HepG2 (cell line): ENCODE data around the gene PLPP3. TPM values are rescaled to one million over a fixed set of nuclear protein-coding genes. Genes with fewer than 3 reads are reported as not detected.

Experiments
- DPF2 ChIP-seq: sonication (generic); formaldehyde crosslinking; IDR thresholded peaks from 2 replicates; pipeline ENCODE4 v1.4.0; 2020; ENCODE audit warnings: mild to moderate bottlenecking, low read depth, missing genetic modification reagents, borderline replicate concordance
- ERF ChIP-seq: IDR thresholded peaks from 2 replicates; pipeline ENCODE4 v1.6.1; 2018; ENCODE audit warnings: missing biosample characterization, missing genetic modification reagents
- ETV5 ChIP-seq: IDR thresholded peaks from 2 replicates; pipeline ENCODE4 v1.6.1; 2018; ENCODE audit warnings: missing biosample characterization, missing genetic modification reagents, inconsistent platforms, borderline replicate concordance
- FOXP1 ChIP-seq, 2 experiments: fragments of 450-650 bp in 1 of 2; IDR thresholded peaks; 2 replicates each; pipeline ENCODE4 v1.6.1; 2017 to 2018; ENCODE audit warnings: antibody characterized with exemption in 1 of 2
- KDM5B ChIP-seq: sonication (generic); formaldehyde crosslinking; IDR thresholded peaks from 2 replicates; pipeline ENCODE4 v1.4.0; 2020; ENCODE audit warnings: missing genetic modification reagents, mild to moderate bottlenecking, borderline replicate concordance
- KDM6A ChIP-seq: IDR thresholded peaks from 2 replicates; pipeline ENCODE4 v1.6.1; 2016; ENCODE audit warnings: low read depth
- KMT2B ChIP-seq: IDR thresholded peaks from 2 replicates; pipeline ENCODE4 v1.6.1; 2016; ENCODE audit warnings: missing genetic modification reagents, missing compliant biosample characterization
- MED1 ChIP-seq: sonication (generic); formaldehyde crosslinking; IDR thresholded peaks from 2 replicates; pipeline ENCODE4 v1.4.0; 2020; ENCODE audit warnings: missing genetic modification reagents
- NCOR1 ChIP-seq: fragments of 200-600 bp; sonication (generic); IDR thresholded peaks from 2 replicates; pipeline ENCODE4 v1.7.0; 2017; ENCODE audit warnings: antibody characterized with exemption, low read length, borderline replicate concordance
- PHF5A ChIP-seq: IDR thresholded peaks from one replicate; pipeline ENCODE4 v1.6.1; 2018; ENCODE audit warnings: low read depth, missing genetic modification reagents; ENCODE audit not compliant: unreplicated experiment
- PITX1 ChIP-seq: sonication (generic); formaldehyde crosslinking; IDR thresholded peaks from 2 replicates; pipeline ENCODE4 v1.5.1; 2020; ENCODE audit warnings: mild to moderate bottlenecking, missing genetic modification reagents
- PPARG ChIP-seq: conservative IDR thresholded peaks from 2 replicates; pipeline ENCODE4 v1.6.1; 2016; ENCODE audit warnings: missing biosample characterization, missing genetic modification reagents
- TEAD3 ChIP-seq: optimal IDR thresholded peaks from 2 replicates; pipeline ENCODE3; 2016; ENCODE audit warnings: borderline replicate concordance
- TRAFD1 ChIP-seq: sonication (generic); formaldehyde crosslinking; IDR thresholded peaks from 2 replicates; pipeline ENCODE4 v1.5.1; 2020; ENCODE audit warnings: missing genetic modification reagents, mild to moderate bottlenecking, borderline replicate concordance
- XRCC5 ChIP-seq: fragments of 200-400 bp; formaldehyde crosslinking; optimal IDR thresholded peaks from 2 replicates; pipeline ENCODE3; 2017; ENCODE audit warnings: mild to moderate bottlenecking, low read length
- ZBTB43 ChIP-seq: sonication (generic); formaldehyde crosslinking; conservative IDR thresholded peaks from 2 replicates; pipeline ENCODE4 v1.4.0; 2020; ENCODE audit warnings: missing genetic modification reagents
- ZNF121 ChIP-seq: sonication (generic); formaldehyde crosslinking; IDR thresholded peaks from 2 replicates; pipeline ENCODE4 v1.5.0; 2020; ENCODE audit warnings: mild to moderate bottlenecking, missing genetic modification reagents
- ZNF256 ChIP-seq: sonication (generic); formaldehyde crosslinking; conservative IDR thresholded peaks from 2 replicates; pipeline ENCODE4 v1.4.0; 2020; ENCODE audit warnings: missing genetic modification reagents
- ZNF331 ChIP-seq: sonication (generic); formaldehyde crosslinking; IDR thresholded peaks from 2 replicates; pipeline ENCODE4 v1.4.0; 2020; ENCODE audit warnings: missing genetic modification reagents
- ZNF44 ChIP-seq: sonication (generic); formaldehyde crosslinking; IDR thresholded peaks from 2 replicates; pipeline ENCODE4 v1.5.1; 2020; ENCODE audit warnings: mild to moderate bottlenecking, missing genetic modification reagents
- ZNF770 ChIP-seq: sonication (generic); formaldehyde crosslinking; IDR thresholded peaks from 2 replicates; pipeline ENCODE4 v1.5.0; 2020; ENCODE audit warnings: mild to moderate bottlenecking, missing genetic modification reagents
- ZNF777 ChIP-seq: sonication (generic); formaldehyde crosslinking; IDR thresholded peaks from 2 replicates; pipeline ENCODE4 v1.4.0; 2020; ENCODE audit warnings: missing genetic modification reagents
- ZNF792 ChIP-seq: IDR thresholded peaks from 2 replicates; pipeline ENCODE4 v1.6.1; 2016
- polyA plus RNA-seq, 8 experiments: library from polyadenylated mRNA; depleted of rRNA in 3 of 8; stranded (reverse) in 7 of 8; unstranded in 1 of 8; fragments of >200 nt; fragmentation: Illumina TruSeq in 4 of 8; extraction: Trizol in 4 of 8; gene quantifications; 2 replicates each; pipeline versions ENCODE4 v1.2.1 to v1.2.3, GENCODE V29; 2011 to 2016; ENCODE audit warnings: low read depth in 4 of 8, missing spikeins in 1 of 8, mixed read lengths in 1 of 8; ENCODE audit not compliant: insufficient read depth in 1 of 8
- total RNA-seq, 5 experiments: library from RNA; depleted of rRNA; stranded (reverse); fragments of >200 nt; fragmentation: Illumina TruSeq; extraction: Trizol; gene quantifications; 2 replicates each; pipeline ENCODE4 v1.2.3, GENCODE V29; 2016; ENCODE audit warnings: low read depth in 1 of 5
- TF ChIP-seq, protein P1 (sequence below): sonication (generic); formaldehyde crosslinking; conservative IDR thresholded peaks from 2 replicates; pipeline ENCODE4 v1.8.0; 2022; ENCODE audit warnings: mild to moderate bottlenecking, moderate library complexity, missing genetic modification reagents
- TF ChIP-seq, protein P2 (sequence below): sonication (generic); formaldehyde crosslinking; IDR thresholded peaks from 2 replicates; pipeline ENCODE4 v1.4.0; 2020; ENCODE audit warnings: missing genetic modification reagents

The PLPP3 gene
- total and polyA plus RNA-seq, 2 of the 13 experiments (the other 11 are each of a cell fraction or from before 2014, with no cell fraction given) = 49.7 to 65.8 TPM

- no peak; the same call in 1 of the 2 replicates for TF ChIP-seq NCOR1
- peak; percentile 68; the same call in 1 of the 2 replicates for TF ChIP-seq ZNF792
- peak; percentile 21 for TF ChIP-seq XRCC5
- 0 out of 2 replicates have a peak, but pooled peaks have one; percentile 45 for TF ChIP-seq ZNF256
- TF ChIP-seq PITX1 (CRISPR knock-in tag) = peak; percentile 69; the same call in 1 of the 2 replicates
- 0 out of 2 replicates have a peak, but pooled peaks have one; percentile 72 for TF ChIP-seq ZBTB43 (CRISPR knock-in tag)
- peak; percentile 88 for TF ChIP-seq MED1 (CRISPR knock-in tag)
- peak; percentile 60; the same call in 1 of the 2 replicates for TF ChIP-seq ETV5 (CRISPR knock-in tag)
- peak; percentile 81 for TF ChIP-seq PPARG (CRISPR knock-in tag)
- TF ChIP-seq KMT2B (CRISPR knock-in tag) = peak; percentile 61; the same call in 1 of the 2 replicates
- 0 out of 2 replicates have a peak, but pooled peaks have one; percentile 37 for TF ChIP-seq ZNF44
- peak; percentile 83 for TF ChIP-seq DPF2 (CRISPR knock-in tag)
- TF ChIP-seq ZNF777 (CRISPR knock-in tag) = no peak
- TF ChIP-seq ZNF770 = peak; percentile 93
- peak; percentile 85 for TF ChIP-seq PHF5A (CRISPR knock-in tag)
- TF ChIP-seq TRAFD1 = no peak
- no peak for TF ChIP-seq FOXP1 (IDR thresholded peaks at IDR 0.05)
- TF ChIP-seq FOXP1 (CRISPR knock-in tag; IDR thresholded peaks at IDR 0.05) = peak; percentile 88
- TF ChIP-seq ZNF121 (CRISPR knock-in tag) = no peak
- peak; percentile 100 for TF ChIP-seq TEAD3 (CRISPR knock-in tag)
- TF ChIP-seq ERF = 0 out of 2 replicates have a peak, but pooled peaks have one; percentile 22
- TF ChIP-seq KDM5B (CRISPR knock-in tag) = no peak
- TF ChIP-seq, protein P1, sequence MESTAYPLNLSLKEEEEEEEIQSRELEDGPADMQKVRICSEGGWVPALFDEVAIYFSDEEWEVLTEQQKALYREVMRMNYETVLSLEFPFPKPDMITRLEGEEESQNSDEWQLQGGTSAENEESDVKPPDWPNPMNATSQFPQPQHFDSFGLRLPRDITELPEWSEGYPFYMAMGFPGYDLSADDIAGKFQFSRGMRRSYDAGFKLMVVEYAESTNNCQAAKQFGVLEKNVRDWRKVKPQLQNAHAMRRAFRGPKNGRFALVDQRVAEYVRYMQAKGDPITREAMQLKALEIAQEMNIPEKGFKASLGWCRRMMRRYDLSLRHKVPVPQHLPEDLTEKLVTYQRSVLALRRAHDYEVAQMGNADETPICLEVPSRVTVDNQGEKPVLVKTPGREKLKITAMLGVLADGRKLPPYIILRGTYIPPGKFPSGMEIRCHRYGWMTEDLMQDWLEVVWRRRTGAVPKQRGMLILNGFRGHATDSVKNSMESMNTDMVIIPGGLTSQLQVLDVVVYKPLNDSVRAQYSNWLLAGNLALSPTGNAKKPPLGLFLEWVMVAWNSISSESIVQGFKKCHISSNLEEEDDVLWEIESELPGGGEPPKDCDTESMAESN (CRISPR knock-in tag) = no peak
- TF ChIP-seq ZNF331 (CRISPR knock-in tag) = peak; percentile 92
- TF ChIP-seq, protein P2, sequence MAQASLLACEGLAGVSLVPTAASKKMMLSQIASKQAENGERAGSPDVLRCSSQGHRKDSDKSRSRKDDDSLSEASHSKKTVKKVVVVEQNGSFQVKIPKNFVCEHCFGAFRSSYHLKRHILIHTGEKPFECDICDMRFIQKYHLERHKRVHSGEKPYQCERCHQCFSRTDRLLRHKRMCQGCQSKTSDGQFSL = peak; percentile 41; the same call in 1 of the 2 replicates
- peak; percentile 69 for TF ChIP-seq KDM6A (CRISPR knock-in tag)
These were observed 9.7 kb downstream of the PLPP3 start (continued) for GRCh38 chr1:56569661-56570060.
